B cell (primary cell): ENCODE data around the gene SCMH1. TPM values are rescaled to one million over a fixed set of nuclear protein-coding genes. Genes with fewer than 3 reads are reported as not detected.

Source experiments
- ATAC-seq: fragments of 200-7000 bp; cut with Tn5 transposase; one replicate; pipeline ENCODE4 v1.10.0; 2021; ENCODE audit warnings: low read depth, mild to moderate bottlenecking, moderate number of reproducible peaks, moderate library complexity
- CTCF ChIA-PET: fragments of 350-600 bp; sonication (Branson Sonifier 250); formaldehyde crosslinking; loops from one replicate; lab custom pipeline; 2021; ENCODE audit warnings: antibody characterized with exemption, inconsistent platforms; lab: Charles Lee
- POLR2A ChIA-PET: fragments of 350-600 bp; sonication (Branson Sonifier 250); formaldehyde crosslinking; loops from one replicate; lab custom pipeline; 2021; ENCODE audit warnings: antibody characterized with exemption; lab: Charles Lee
- DNase-seq: peaks from one replicate; pipeline ENCODE4 v3.0.0; 2013
- H2AFZ ChIP-seq: 2 replicates; pipeline ENCODE4 v1.6.1; 2012; ENCODE audit warnings: mild to moderate bottlenecking, low read depth, low read length; ENCODE audit not compliant: insufficient read depth, poor library complexity, severe bottlenecking
- H3K27ac ChIP-seq, 2 donors: 1 replicate in 1 of 2; 2 replicates in 1 of 2; pipeline ENCODE4 v1.5.1; 2012 to 2013; ENCODE audit warnings: low read length in 2 of 2, mild to moderate bottlenecking in 2 of 2, moderate library complexity in 1 of 2
- H3K27me3 ChIP-seq, 4 experiments: fragments of 200-600 bp in 1 of 4; sonication (generic) in 1 of 4; replicated peaks in 1 of 4; 1 replicate in 2 of 4; 2 replicates in 2 of 4; pipeline versions ENCODE4 v1.6.1 to v1.7.0; 2013 to 2016; ENCODE audit warnings: low read length in 3 of 4, mild to moderate bottlenecking in 2 of 4, mixed read lengths in 1 of 4, moderate library complexity in 1 of 4; ENCODE audit not compliant: insufficient read depth in 4 of 4, control insufficient read depth in 3 of 4; ENCODE audit errors: control extremely low read depth in 1 of 4
- H3K36me3 ChIP-seq, 2 experiments: replicated peaks in 1 of 2; 1 replicate in 1 of 2; 2 replicates in 1 of 2; pipeline versions ENCODE4 v1.6.1 to v1.7.1; 2013; ENCODE audit warnings: low read length in 1 of 2; ENCODE audit not compliant: insufficient read depth in 2 of 2, control insufficient read depth in 1 of 2; ENCODE audit errors: control extremely low read depth in 1 of 2, extremely low read depth in 1 of 2
- H3K4me1 ChIP-seq, 2 donors: fragments of 200-600 bp in 1 of 2; sonication (generic) in 1 of 2; 1 replicate in 1 of 2; 2 replicates in 1 of 2; pipeline versions ENCODE4 v1.5.1 to v1.6.1; 2013 to 2017; ENCODE audit warnings: low read length in 2 of 2; ENCODE audit not compliant: control insufficient read depth in 2 of 2, insufficient read depth in 2 of 2
- H3K4me2 ChIP-seq: replicated peaks from 2 replicates; pipeline ENCODE3; 2012; ENCODE audit warnings: mild to moderate bottlenecking, low read depth, low read length; ENCODE audit not compliant: poor library complexity, severe bottlenecking
- H3K4me3 ChIP-seq, 5 experiments: fragments of 200-600 bp in 1 of 5; sonication (generic) in 1 of 5; 1 replicate in 3 of 5; 2 replicates in 2 of 5; pipeline versions ENCODE4 v1.5.1 to v1.7.0; 2011 to 2016; ENCODE audit warnings: low read length in 4 of 5, mild to moderate bottlenecking in 4 of 5, low read depth in 2 of 5, control low read depth in 1 of 5, moderate library complexity in 1 of 5; ENCODE audit not compliant: insufficient read depth in 1 of 5; ENCODE audit errors: control extremely low read depth in 1 of 5, extremely low read depth in 1 of 5
- H3K79me2 ChIP-seq: fragments of 200-600 bp; sonication (generic); one replicate; pipeline ENCODE4 v1.6.0; 2016; ENCODE audit warnings: low read length; ENCODE audit not compliant: control insufficient read depth, insufficient read depth
- H3K9ac ChIP-seq: fragments of 200-600 bp; sonication (generic); 2 replicates; pipeline ENCODE4 v1.6.1; 2017; ENCODE audit warnings: mild to moderate bottlenecking, low read length, moderate library complexity
- H3K9me3 ChIP-seq, 3 donors: one replicate each; pipeline versions ENCODE4 v1.6.1 to v1.7.1; 2013; ENCODE audit warnings: low read length in 2 of 3; ENCODE audit not compliant: control insufficient read depth in 2 of 3, insufficient read depth in 1 of 3; ENCODE audit errors: control extremely low read depth in 1 of 3
- H4K20me1 ChIP-seq: 2 replicates; pipeline ENCODE4 v1.6.0; 2012; ENCODE audit warnings: mild to moderate bottlenecking, low read length; ENCODE audit not compliant: insufficient read depth, control insufficient read depth, poor library complexity, severe bottlenecking
- H3K27ac Mint-ChIP-seq: one replicate; pipeline ENCODE4 v1.8.0; 2021; ENCODE audit warnings: mixed read lengths
- H3K27me3 Mint-ChIP-seq: one replicate; pipeline ENCODE4 v1.8.0; 2021; ENCODE audit warnings: mixed read lengths
- H3K4me1 Mint-ChIP-seq: one replicate; pipeline ENCODE4 v1.8.0; 2021; ENCODE audit warnings: mixed read lengths
- H3K4me3 Mint-ChIP-seq: one replicate; pipeline ENCODE4 v1.8.0; 2021; ENCODE audit warnings: mixed read lengths
- H3K9me3 Mint-ChIP-seq: one replicate; pipeline ENCODE4 v1.8.0; 2022; ENCODE audit warnings: mixed read lengths; ENCODE audit not compliant: insufficient read depth
- EZH2 ChIP-seq: IDR thresholded peaks from 2 replicates; pipeline ENCODE4 v1.6.1; 2012; ENCODE audit warnings: borderline replicate concordance, low read depth, mild to moderate bottlenecking, moderate library complexity, low read length; ENCODE audit not compliant: insufficient read depth, poor library complexity, severe bottlenecking
- WGBS: methylation state at CpG from one replicate; pipeline ENCODE4 v1.1.5; 2013; ENCODE audit warnings: missing lambda C conversion rate; ENCODE audit not compliant: insufficient coverage; 5-methylcytosine and 5-hydroxymethylcytosine counted together
- intact Hi-C: fragments of 100-400 bp; cut with micrococcal nuclease; formaldehyde crosslinking; loops from one replicate; pipeline ENCODE4 v1.10.0; 2022
- polyA plus RNA-seq: library from polyadenylated mRNA; depleted of rRNA; stranded (reverse); fragments of >200 nt; gene quantifications from 2 replicates; pipeline ENCODE4 v1.2.3, GENCODE V29; 2012
- total RNA-seq, 2 donors: library from RNA; stranded (reverse); fragments of 120-200 nt in 1 of 2; gene quantifications; 1 replicate in 1 of 2; 2 replicates in 1 of 2; pipeline versions ENCODE4 v1.2.3 to v1.2.4, GENCODE V29; 2013 to 2022
- TF ChIP-seq, protein P1 (sequence below): fragments of 200-600 bp; IDR thresholded peaks from one replicate; pipeline ENCODE4 v1.8.0; 2022; ENCODE audit warnings: antibody characterized with exemption, mild to moderate bottlenecking

The SCMH1 gene
- total and polyA plus RNA-seq, 2 donors (not counting 1 experiment from before 2014, with no cell fraction given): 29.4 to 33.3 TPM

DNA sequence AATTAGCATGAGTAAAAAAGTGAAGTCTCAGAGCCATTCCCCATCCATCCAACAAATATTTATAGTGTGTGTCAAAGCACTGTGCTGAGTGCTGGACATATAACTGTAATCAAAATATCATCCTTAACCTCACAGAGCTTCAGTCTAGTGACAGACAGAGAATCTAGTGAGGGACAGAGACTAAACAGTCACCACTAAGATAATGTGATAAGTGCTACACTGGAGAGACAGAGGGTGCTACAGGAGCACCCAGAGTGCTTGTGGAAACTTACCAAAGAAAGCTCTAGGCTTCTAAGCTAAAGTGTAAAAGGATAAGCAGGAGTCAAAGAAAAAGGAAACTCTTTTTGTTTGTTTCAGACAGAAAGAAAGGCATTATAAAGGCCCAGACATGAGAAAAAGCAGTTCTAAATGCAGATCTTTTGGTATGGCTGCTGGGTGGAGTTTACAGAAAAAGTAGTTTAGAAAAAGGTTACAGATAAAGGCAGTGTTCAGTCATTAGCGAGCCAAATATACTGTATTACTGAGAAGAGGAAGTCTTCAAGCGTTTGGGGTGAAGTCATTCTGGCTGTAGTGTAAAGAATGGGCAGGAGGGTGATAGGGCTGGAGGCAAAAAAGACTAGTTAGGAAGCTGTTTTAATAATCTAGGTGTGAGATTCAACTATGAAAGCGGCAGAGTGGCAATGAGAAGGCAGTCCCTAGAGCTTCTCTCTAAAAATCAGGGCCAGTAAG lies 83.8 kb downstream of the SCMH1 start:
- Histone ChIP-seq H3K27me3 (no peaks in the 10 kb centered on the region), H3K79me2 (no peaks in the 10 kb centered on the region), H4K20me1 (no peaks in the 10 kb centered on the region), H3K4me2 (no peak overlapping the region), H3K9me3 (no peaks in the 10 kb centered on the region), H3K9ac (no peak overlapping the region), H2AFZ (no peak overlapping the region), H3K36me3 (peaks cover 0 to 2% of the 10 kb centered on the region in 2 experiments), H3K4me3 (no peak overlapping the region), H3K4me1 (no peaks in the 10 kb centered on the region), H3K27ac (no peak overlapping the region)
- TF ChIP-seq, protein P1, sequence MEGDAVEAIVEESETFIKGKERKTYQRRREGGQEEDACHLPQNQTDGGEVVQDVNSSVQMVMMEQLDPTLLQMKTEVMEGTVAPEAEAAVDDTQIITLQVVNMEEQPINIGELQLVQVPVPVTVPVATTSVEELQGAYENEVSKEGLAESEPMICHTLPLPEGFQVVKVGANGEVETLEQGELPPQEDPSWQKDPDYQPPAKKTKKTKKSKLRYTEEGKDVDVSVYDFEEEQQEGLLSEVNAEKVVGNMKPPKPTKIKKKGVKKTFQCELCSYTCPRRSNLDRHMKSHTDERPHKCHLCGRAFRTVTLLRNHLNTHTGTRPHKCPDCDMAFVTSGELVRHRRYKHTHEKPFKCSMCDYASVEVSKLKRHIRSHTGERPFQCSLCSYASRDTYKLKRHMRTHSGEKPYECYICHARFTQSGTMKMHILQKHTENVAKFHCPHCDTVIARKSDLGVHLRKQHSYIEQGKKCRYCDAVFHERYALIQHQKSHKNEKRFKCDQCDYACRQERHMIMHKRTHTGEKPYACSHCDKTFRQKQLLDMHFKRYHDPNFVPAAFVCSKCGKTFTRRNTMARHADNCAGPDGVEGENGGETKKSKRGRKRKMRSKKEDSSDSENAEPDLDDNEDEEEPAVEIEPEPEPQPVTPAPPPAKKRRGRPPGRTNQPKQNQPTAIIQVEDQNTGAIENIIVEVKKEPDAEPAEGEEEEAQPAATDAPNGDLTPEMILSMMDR: no peak
- no peak for TF ChIP-seq EZH2
- ATAC-seq (no peak), DNase-seq (no peak)
- H3K27me3 Mint-ChIP-seq: no peaks in the 10 kb centered on the region
- no peaks in the 10 kb centered on the region for H3K9me3 Mint-ChIP-seq
- no peak overlapping the region for H3K4me3 Mint-ChIP-seq
- ChIA-PET CTCF (no interaction called here), POLR2A (no interaction called here)
- intact Hi-C loops: no loop called here
- 67% methylated on average over 2 of the region's 3 CpGs for WGBS
- no peak overlapping the region for H3K27ac Mint-ChIP-seq
- no peaks in the 10 kb centered on the region for H3K4me1 Mint-ChIP-seq

DNA sequence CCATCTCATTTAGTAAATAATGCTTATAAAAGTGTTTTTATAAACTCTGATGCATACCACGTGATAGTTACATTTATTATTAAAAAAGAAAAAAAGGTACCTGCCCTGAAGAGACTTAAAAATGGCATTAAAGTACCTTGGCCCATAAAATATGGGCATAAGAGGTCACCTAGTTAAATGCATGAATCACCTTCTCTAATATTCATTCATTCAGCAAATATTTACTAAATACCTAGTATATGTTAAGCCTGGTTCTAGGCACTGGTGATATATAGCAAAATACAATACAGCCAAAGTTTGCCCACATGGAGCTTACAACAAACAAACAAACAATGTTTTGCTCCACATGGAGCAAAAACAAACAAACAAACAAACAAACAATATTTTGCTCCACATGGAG lies 87.0 kb downstream of the SCMH1 start:
- TF ChIP-seq, protein P1: no peak
- no peak for TF ChIP-seq EZH2
- Histone ChIP-seq H3K27ac (no peak overlapping the region), H4K20me1 (no peaks in the 10 kb centered on the region), H3K4me1 (no peaks in the 10 kb centered on the region), H3K9me3 (no peaks in the 10 kb centered on the region), H3K36me3 (peaks cover 0 to 2% of the 10 kb centered on the region in 2 experiments), H3K79me2 (no peaks in the 10 kb centered on the region), H3K4me3 (no peak overlapping the region), H3K27me3 (no peaks in the 10 kb centered on the region), H3K4me2 (no peak overlapping the region), H2AFZ (no peak overlapping the region), H3K9ac (no peak overlapping the region)
- WGBS: no CpG with 5 or more reads among the region's 1 CpG
- Mint-ChIP-seq H3K4me1 (no peaks in the 10 kb centered on the region), H3K9me3 (no peaks in the 10 kb centered on the region), H3K4me3 (no peak overlapping the region), H3K27me3 (no peaks in the 10 kb centered on the region), H3K27ac (no peak overlapping the region)
- ChIA-PET POLR2A (no interaction called here), CTCF (no interaction called here)
- intact Hi-C loops: no loop called here
- DNase-seq: no peak
- no peak for ATAC-seq
